Activated T-cell treated with anti-CD3 and anti-CD28 coated beads for 48 hours (primary cell): ENCODE data around the gene EIF2B2.

ENCODE experiments used
- DNase-seq: peaks from one replicate; pipeline ENCODE4 v3.0.0-alpha.2; 2020; ENCODE audit warnings: low read depth

EIF2B2 gene

DNA sequence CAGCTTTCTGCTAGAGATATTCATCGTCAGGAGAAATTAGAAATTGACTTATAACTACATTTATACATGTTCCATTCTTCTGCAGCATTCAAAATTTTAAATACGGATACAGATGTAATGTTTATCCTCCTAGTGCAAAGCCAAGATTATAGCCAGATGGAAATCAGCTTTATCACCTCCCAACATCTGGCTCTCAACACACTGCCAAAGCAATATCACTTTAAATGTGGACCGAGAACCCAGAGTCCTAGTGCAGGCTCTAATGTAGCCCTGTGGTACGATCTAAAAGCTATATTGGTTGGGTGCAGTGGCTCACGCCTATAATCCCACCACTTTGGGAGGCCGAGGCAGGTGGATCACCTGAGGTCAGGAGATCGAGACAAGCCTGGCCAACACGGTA lies 42.0 kb downstream of the EIF2B2 start:
- DNase-seq, result no peak

DNA sequence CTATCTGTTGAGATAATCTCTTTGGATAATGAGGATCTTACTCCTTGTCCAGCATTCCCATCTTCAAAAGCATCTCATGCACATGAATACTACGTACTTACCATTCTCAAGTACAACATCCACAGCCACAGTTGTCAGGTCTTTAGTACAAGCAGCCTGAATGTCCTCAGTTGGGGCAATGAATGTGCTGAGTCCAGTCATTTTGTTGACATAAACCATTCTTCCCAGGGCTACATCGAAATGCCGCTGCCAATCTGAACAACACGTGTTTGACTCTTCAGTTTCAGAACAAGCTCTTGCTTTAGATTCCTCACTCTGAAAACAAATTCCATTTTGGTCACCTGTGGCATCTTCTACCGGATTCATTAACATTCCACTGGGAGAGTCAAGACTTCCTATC lies 43.6 kb downstream of the EIF2B2 start:
- DNase-seq, result no peak

DNA sequence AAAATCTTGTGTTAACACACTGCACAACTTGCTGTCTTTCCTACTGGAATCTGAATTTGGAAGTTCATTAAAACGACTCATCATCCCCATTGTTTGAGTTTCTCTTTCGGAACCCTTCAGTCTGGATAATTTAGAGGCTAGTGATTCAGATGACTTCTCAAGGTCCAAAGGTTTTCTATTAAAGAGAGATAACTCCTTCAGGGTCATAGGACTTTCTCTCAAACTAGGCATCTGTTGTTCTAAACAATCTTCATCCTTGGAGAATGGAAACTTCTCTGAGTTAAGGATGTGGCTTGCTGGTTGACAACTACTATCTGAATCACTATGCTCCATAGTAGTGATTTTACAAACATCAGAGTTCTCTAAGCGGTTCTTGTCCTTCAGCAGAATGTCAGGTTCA lies 44.2 kb downstream of the EIF2B2 start:
- DNase-seq, result no peak

DNA sequence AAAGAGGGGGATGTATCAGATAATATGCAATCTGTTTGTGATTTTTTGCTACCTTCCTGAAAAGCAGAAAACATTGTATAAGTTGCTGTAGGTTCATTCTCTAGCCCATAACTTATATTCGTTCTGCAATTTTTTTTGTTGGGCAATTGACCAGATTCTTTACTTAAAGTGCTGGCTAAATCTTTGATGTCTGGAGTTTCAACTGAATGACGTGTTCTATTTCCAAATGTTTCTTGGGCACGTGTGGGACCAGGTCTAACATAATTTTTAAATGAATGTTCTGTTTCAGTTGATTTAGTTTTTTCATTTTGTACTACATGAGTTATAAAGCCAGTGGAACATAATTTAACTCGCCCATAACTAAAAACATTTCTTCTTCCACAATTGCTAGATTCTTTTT lies 44.8 kb downstream of the EIF2B2 start:
- DNase-seq, result no peak

DNA sequence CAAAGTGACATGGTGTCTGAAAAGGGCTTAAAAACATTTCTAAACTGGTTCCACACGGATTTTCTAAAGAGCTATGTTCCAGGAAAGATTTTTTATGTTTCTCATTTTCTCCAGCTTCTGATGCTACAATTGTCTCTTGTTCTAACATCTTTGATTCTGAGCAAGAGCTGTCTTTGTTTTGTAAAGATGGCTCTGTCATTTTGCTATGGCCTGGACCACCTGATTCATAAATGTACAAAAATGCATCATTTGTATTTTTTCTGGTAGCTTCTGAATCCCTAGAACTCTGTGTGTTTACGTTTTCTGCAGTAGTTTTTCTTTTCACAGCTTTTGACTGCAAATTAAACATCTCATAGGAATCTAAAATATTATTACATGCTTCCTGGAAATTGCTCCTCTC lies 45.4 kb downstream of the EIF2B2 start:
- no peak for DNase-seq

DNA sequence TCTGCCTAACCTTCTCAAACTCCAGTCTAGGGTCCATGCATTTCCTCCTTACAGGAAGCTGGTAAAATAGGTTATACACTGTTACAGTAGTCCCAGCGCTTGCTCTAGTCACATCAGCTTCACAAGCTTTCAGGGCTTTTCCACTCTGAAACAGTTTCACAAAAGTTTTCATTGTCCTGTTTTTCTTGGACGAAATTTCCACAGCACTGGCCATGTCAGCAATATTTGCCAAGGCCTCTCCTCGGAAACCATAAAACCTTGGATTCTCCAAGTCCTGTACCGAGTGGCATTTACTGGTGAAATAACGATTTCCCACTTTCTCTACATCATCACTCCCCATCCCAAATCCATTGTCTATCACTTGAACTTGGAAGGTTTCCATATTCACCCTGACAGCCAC lies 46.4 kb downstream of the EIF2B2 start:
- DNase-seq, result no peak

DNA sequence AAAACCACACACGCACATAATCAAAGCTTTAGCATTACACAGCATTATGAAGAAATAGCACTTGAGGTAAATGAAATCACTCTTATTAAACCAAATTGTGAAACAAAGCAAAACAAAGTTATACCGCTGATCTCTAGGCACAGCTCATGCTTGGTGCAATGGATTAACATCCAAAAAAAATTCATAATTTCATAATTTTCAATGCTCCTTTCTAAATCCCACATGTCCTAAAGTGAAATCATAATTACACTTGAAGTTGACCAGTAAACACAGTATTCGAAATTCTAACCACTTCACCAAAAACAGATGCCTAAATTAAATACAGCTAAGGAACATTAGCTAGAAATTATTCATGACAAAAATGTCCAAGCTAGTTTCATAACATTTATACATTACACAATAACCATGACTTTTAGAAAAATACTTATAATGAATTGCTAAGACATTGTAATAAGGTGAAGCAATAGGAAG lies 47.0 kb downstream of the EIF2B2 start:
- DNase-seq, result no peak

DNA sequence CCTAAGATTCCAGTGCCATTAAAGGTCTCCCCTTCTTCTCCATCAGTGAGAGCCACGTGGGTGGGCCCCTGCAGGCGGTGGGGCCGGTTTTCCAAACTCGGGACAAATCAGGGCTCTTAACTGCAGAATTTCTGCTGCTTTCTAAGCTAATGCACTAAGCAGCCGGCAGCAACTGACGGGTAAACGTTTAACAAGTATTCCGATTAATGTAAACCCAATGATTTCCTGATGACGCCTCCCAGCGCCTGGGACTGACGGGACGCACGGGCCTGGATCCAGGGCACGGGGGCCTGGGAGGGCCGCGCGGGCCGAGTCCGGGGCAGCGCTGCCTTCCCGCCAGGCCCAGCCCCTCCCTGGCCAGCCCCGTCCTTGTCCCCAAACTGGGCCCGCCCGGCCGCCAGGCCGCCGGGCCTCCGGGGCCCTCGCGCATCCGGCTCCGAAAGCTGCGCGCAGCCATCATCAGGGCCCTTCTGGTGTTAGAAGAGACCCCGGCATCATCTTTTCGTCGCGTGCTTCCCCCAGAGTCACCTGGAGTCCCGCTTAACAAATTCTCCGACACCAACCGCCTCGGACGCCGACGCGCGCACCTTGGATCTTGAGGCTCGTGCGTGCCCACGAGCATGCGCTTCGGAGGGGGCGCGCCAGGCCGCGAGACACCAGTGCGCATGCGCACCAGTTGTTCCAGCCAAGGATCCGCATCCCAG lies 48.3 kb downstream of the EIF2B2 start, which contains the start of gene MLH3:
MLH3 (minus strand) TSS at position 616 of the 704 bp plus-strand sequence. CDS start 1,812 bp downstream, outside the sequence.
- DNase-seq, result peak; percentile 74

DNA sequence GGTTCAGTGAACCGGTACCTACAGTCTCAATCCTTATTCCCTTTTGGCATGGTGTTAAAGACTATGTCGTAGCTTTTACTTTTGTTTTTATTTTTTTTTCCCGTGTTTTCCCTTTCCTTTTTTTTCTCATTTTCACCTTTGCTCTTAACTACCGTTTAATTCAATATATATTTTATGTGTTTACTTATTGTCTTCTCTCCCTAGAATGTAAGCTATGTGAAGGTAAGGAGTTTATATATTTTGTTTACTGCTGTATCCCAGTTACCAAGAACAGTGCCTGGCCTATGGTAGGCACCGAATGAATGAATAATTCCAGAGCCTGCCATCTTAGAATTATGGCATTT lies 48.8 kb downstream of the EIF2B2 start:
- DNase-seq, result no peak

DNA sequence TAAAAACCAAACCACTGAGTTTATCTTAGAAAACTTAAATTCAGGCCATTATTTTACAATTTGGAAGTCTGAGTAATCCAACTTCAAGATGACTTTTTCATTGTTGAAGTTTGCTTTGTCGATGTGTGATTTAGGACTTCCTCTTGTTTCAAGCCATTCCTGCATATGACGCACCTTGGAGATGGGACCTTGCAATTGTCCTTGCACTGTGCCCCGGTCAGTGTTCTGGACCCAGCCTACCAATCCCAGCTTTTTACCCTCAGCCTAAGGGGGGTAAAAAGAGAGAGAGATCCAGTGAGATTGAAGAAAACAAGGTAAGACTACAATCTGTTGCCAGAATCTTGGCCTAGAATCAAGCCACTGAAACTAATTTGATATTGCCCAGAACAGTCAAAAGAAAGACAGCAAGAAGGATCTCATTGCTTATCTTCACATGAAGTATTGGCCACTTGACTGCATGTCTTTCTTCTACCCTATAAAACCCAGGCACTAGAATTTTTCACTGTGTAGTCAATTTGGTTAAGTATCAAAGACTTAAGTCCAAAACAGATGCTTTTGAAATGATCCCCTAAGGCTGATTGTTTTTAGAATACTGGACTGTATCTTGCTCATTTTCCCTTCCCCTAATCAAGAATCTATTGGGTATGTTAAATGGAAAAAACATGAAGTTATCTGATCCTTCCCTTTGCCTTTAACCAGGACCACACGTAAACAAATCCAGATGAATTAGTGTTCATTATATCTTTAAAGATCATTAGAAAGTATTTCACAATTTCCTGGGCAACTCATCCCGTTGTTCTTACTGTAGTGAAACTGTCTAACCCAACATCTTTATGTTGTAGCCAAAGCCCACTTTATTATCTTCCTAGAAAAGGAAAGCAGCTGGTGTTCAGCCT lies 50.9 kb downstream of the EIF2B2 start:
- DNase-seq, result no peak

DNA sequence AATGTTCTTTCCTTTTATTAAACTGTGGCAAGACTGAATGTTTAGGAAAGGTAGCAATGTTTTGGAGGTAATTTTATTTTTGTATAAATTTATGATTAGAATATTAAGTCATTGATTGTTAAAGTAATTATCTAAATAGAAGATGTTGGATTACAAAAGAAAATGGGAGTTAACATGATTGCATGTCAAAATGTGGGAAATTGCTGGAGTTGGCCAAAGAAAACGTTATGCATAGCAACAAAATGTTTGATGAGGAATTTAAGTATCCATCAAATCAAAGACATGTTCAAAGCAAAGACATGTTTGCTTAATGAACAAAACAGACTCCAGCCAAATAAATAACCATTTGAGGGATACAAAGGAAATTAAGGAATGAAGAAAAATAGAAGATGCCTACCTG lies 51.7 kb downstream of the EIF2B2 start:
- no peak for DNase-seq

DNA sequence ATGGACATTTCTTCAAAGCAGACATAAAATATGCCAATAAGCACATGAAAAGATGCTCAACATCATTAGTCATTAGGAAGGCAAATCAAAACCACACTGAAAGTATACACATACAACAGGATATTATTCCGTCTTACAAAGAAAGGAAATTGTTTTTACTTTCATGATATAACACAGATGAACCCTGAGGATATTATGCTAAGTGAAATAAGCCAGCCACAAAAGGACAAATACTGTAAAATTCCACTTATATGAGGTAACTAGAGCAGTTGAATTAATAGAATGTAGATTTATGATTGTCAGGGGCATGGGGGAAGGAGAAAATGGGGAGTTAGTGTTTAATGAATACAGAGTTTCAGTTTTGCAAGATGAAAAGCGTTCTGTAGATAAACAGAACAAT lies 56.9 kb downstream of the EIF2B2 start:
- DNase-seq, result no peak

DNA sequence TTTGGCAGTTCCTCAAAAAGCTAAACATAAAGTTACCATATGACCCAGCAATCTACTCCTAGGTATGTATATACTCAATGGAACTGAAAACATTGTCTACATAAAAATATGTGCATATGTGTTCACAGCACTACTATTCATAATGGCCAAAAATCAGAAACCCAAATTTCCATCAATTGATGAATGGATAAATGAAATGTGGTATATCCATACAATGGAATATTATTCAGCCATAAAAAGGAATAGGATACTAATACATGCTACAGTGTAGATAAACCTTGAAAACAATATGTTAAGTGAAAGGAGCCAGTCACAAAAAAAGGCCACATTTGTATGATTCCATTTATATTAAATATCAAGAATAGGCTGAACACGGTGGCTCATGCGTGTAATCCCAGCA lies 57.7 kb downstream of the EIF2B2 start:
- no peak for DNase-seq
